Measurements from ENCODE around the gene KRT23. TPM values are rescaled to one million over a fixed set of nuclear protein-coding genes. Genes with fewer than 3 reads are reported as not detected.
A peak's percentile ranks its signal among the peaks of the same experiment; 100 is the strongest.

Gene KRT23
- total RNA-seq, 1 experiment from 2014 or later, result not detected

GRCh38 chr17:40956401-40957254 is 19.2 kb upstream of the KRT23 start:
- Mint-ChIP-seq H3K9me3 (ENCODE audit: unreplicated experiment) (no peaks in the 10 kb centered on the region), H3K4me3 (ENCODE audit: unreplicated experiment) (no peak overlapping the region), H3K27ac (ENCODE audit: low read depth, unreplicated experiment) (no peak overlapping the region), H3K27me3 (ENCODE audit: insufficient read depth, unreplicated experiment) (no peaks in the 10 kb centered on the region), H3K4me1 (ENCODE audit: insufficient read depth, unreplicated experiment) (peaks cover 37% of the 10 kb centered on the region), H3K36me3 (ENCODE audit: insufficient read depth, unreplicated experiment) (no peaks in the 10 kb centered on the region)
- ChIA-PET POLR2A (interaction anchor here (0.8 to 1.4 kb wide), 6 partner anchors 39 to 733 kb away, joined by 3 to 9 read pairs (median 4); no protein-coding TSS in a partner anchor), CTCF (interaction anchor here (0.8 to 1.2 kb wide), 3 partner anchors 85 to 592 kb away, joined by 3 to 4 read pairs (median 3); no protein-coding TSS in a partner anchor)
- no peak for TF ChIP-seq CTCF (IDR thresholded peaks at IDR 0.05; ENCODE audit: unreplicated experiment)
- intact Hi-C loops (cut with micrococcal nuclease), result no loop called here
- DNase-seq (ENCODE audit: unreplicated experiment), result peak; percentile 76
- BruUV-seq (replicated peaks), result no TSS peak

GRCh38 chr17:40953881-40954280 is 16.4 kb upstream of the KRT23 start:
- ChIA-PET CTCF (interaction anchor here (0.6 to 1.8 kb wide), 3 partner anchors 9 to 44 kb away, joined by 3 to 6 read pairs (median 3); no protein-coding TSS in a partner anchor), POLR2A (interaction anchor here (0.9 to 2.6 kb wide), 4 partner anchors 21 to 565 kb away, joined by 3 to 9 read pairs (median 4); partner anchors contain the start of gene KRT15)
- no peak overlapping the region for H3K4me3 Mint-ChIP-seq (ENCODE audit: unreplicated experiment)
- TF ChIP-seq CTCF (IDR thresholded peaks at IDR 0.05; ENCODE audit: unreplicated experiment), result no peak
- peaks cover 10% of the 10 kb centered on the region for H3K27me3 Mint-ChIP-seq (ENCODE audit: insufficient read depth, unreplicated experiment)
- no TSS peak for BruUV-seq (replicated peaks)
- H3K27ac Mint-ChIP-seq (ENCODE audit: low read depth, unreplicated experiment), result no peak overlapping the region
- peak; percentile 84 for DNase-seq (ENCODE audit: unreplicated experiment)
- intact Hi-C loops (cut with micrococcal nuclease), result no loop called here
- no peaks in the 10 kb centered on the region for H3K9me3 Mint-ChIP-seq (ENCODE audit: unreplicated experiment)
- H3K4me1 Mint-ChIP-seq (ENCODE audit: insufficient read depth, unreplicated experiment), result peaks cover 31% of the 10 kb centered on the region
- H3K36me3 Mint-ChIP-seq (ENCODE audit: insufficient read depth, unreplicated experiment), result peaks cover 7% of the 10 kb centered on the region

GRCh38 chr17:40952661-40953060 is 15.2 kb upstream of the KRT23 start:
- peaks cover 14% of the 10 kb centered on the region for H3K27me3 Mint-ChIP-seq (ENCODE audit: insufficient read depth, unreplicated experiment)
- intact Hi-C loops (cut with micrococcal nuclease), result no loop called here
- POLR2A ChIA-PET, result interaction anchor here (0.8 to 2.6 kb wide), 4 partner anchors 18 to 43 kb away, joined by 3 to 9 read pairs (median 4); no protein-coding TSS in a partner anchor
- H3K9me3 Mint-ChIP-seq (ENCODE audit: unreplicated experiment), result no peaks in the 10 kb centered on the region
- no TSS peak for BruUV-seq (replicated peaks)
- no peak overlapping the region for H3K27ac Mint-ChIP-seq (ENCODE audit: low read depth, unreplicated experiment)
- H3K36me3 Mint-ChIP-seq (ENCODE audit: insufficient read depth, unreplicated experiment), result peaks cover 7% of the 10 kb centered on the region
- peak; percentile 55 for DNase-seq (ENCODE audit: unreplicated experiment)
- no peak overlapping the region for H3K4me3 Mint-ChIP-seq (ENCODE audit: unreplicated experiment)
- peaks cover 31% of the 10 kb centered on the region for H3K4me1 Mint-ChIP-seq (ENCODE audit: insufficient read depth, unreplicated experiment)
- CTCF ChIA-PET, result interaction anchor here (0.5 to 1.4 kb wide), 5 partner anchors 10 to 715 kb away, joined by 3 to 7 read pairs (median 4); partner anchors contain the start of gene KRT39
- no peak for TF ChIP-seq CTCF (IDR thresholded peaks at IDR 0.05; ENCODE audit: unreplicated experiment)

- peaks cover 27% of the 10 kb centered on the region for H3K4me1 Mint-ChIP-seq (ENCODE audit: insufficient read depth, unreplicated experiment)
- H3K27ac Mint-ChIP-seq (ENCODE audit: low read depth, unreplicated experiment), result no peak overlapping the region
- TF ChIP-seq CTCF (IDR thresholded peaks at IDR 0.05; ENCODE audit: unreplicated experiment), result no peak
- intact Hi-C loops (cut with micrococcal nuclease), result no loop called here
- peaks cover 7% of the 10 kb centered on the region for H3K36me3 Mint-ChIP-seq (ENCODE audit: insufficient read depth, unreplicated experiment)
- CTCF ChIA-PET, result interaction anchor here (0.5 to 1.4 kb wide), 5 partner anchors 10 to 370 kb away, joined by 3 to 7 read pairs (median 4); partner anchors contain the start of gene KRT39
- no TSS peak for BruUV-seq (replicated peaks)
- POLR2A ChIA-PET, result interaction anchor here (0.8 to 2.6 kb wide), 3 partner anchors 18 to 43 kb away, joined by 4 to 9 read pairs (median 5); no protein-coding TSS in a partner anchor
- peaks cover 14% of the 10 kb centered on the region for H3K27me3 Mint-ChIP-seq (ENCODE audit: insufficient read depth, unreplicated experiment)
- no peak overlapping the region for H3K4me3 Mint-ChIP-seq (ENCODE audit: unreplicated experiment)
- DNase-seq (ENCODE audit: unreplicated experiment), result no peak
- no peaks in the 10 kb centered on the region for H3K9me3 Mint-ChIP-seq (ENCODE audit: unreplicated experiment)
Measured at GRCh38 chr17:40952154-40952553, 14.7 kb upstream of the KRT23 start.

Data from MCF 10A (cell line).